Measurements from ENCODE around the gene ZNF780A. TPM values are rescaled to one million over a fixed set of nuclear protein-coding genes. Genes with fewer than 3 reads are reported as not detected.

Gene ZNF780A
- polyA plus RNA-seq, 1 donor from 2014 or later: 7.4 TPM

DNA sequence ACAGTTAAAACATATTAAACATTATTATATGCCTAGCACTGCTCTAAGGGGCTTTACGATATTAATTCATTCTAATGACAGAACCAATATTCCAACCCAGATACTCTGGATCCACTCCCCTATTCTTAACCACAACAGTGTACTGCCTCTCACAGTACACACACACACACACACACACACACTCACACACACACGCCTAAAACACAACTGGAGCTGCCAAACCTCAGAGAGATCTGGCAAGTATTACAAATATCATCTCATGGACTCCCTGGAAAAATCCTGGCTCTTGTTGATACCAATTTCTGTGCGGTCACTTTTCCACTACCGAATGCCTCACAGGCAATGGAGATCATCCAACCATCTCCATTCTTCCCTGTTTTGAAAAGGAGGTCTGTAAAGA lies 1.3 kb downstream of the ZNF780A start:
- no peak for TF ChIP-seq RAD21 (conservative IDR thresholded peaks at IDR 0.05)
- TF ChIP-seq POLR2AphosphoS5 (IDR thresholded peaks at IDR 0.05): no peak
- no peak for TF ChIP-seq EP300 (conservative IDR thresholded peaks at IDR 0.05; ENCODE audit: poor library complexity, severe bottlenecking)
- TF ChIP-seq MXI1 (conservative IDR thresholded peaks at IDR 0.05; ENCODE audit: poor library complexity, severe bottlenecking): no peak
- no peak for TF ChIP-seq EZH2 (IDR thresholded peaks at IDR 0.05; ENCODE audit: borderline replicate concordance, insufficient read depth, low read length, poor library complexity, severe bottlenecking)
- TF ChIP-seq, protein P1, sequence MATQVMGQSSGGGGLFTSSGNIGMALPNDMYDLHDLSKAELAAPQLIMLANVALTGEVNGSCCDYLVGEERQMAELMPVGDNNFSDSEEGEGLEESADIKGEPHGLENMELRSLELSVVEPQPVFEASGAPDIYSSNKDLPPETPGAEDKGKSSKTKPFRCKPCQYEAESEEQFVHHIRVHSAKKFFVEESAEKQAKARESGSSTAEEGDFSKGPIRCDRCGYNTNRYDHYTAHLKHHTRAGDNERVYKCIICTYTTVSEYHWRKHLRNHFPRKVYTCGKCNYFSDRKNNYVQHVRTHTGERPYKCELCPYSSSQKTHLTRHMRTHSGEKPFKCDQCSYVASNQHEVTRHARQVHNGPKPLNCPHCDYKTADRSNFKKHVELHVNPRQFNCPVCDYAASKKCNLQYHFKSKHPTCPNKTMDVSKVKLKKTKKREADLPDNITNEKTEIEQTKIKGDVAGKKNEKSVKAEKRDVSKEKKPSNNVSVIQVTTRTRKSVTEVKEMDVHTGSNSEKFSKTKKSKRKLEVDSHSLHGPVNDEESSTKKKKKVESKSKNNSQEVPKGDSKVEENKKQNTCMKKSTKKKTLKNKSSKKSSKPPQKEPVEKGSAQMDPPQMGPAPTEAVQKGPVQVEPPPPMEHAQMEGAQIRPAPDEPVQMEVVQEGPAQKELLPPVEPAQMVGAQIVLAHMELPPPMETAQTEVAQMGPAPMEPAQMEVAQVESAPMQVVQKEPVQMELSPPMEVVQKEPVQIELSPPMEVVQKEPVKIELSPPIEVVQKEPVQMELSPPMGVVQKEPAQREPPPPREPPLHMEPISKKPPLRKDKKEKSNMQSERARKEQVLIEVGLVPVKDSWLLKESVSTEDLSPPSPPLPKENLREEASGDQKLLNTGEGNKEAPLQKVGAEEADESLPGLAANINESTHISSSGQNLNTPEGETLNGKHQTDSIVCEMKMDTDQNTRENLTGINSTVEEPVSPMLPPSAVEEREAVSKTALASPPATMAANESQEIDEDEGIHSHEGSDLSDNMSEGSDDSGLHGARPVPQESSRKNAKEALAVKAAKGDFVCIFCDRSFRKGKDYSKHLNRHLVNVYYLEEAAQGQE (IDR thresholded peaks at IDR 0.05; ENCODE audit: borderline replicate concordance): no peak
- TF ChIP-seq CTCF (IDR thresholded peaks at IDR 0.05; ENCODE audit: poor library complexity, severe bottlenecking): no peak
- TF ChIP-seq TAF1 (IDR thresholded peaks at IDR 0.05; ENCODE audit: low read depth): no peak
- no peak for TF ChIP-seq SMC3 (conservative IDR thresholded peaks at IDR 0.05; ENCODE audit: poor library complexity)
- no peaks in the 10 kb centered on the region for H3K27me3 ChIP-seq (ENCODE audit: insufficient read depth, low read depth, low read length)
- peak overlapping the region; percentile 97 for H3K4me2 ChIP-seq (ENCODE audit: low read length)
- no peaks in the 10 kb centered on the region for H3F3A ChIP-seq (ENCODE audit: insufficient read depth, low read length, poor library complexity, severe bottlenecking)
- H3K9me2 ChIP-seq (ENCODE audit: insufficient read depth, low read length): no peaks in the 10 kb centered on the region
- H3K4me3 ChIP-seq (ENCODE audit: low read length): peak overlapping the region; percentile 84
- H2AFZ ChIP-seq (ENCODE audit: low read depth, low read length): no peak overlapping the region
- H3K36me3 ChIP-seq (ENCODE audit: insufficient read depth, low read length): no peaks in the 10 kb centered on the region
- H3K9ac ChIP-seq (ENCODE audit: low read length): peak overlapping the region; percentile 87
- peaks cover 38% of the 10 kb centered on the region for H3K79me2 ChIP-seq (replicated peaks; ENCODE audit: insufficient read depth, low read length)
- H4K20me1 ChIP-seq (ENCODE audit: insufficient read depth): no peaks in the 10 kb centered on the region
- peak overlapping the region; percentile 89 for H3K27ac ChIP-seq (ENCODE audit: low read length)
- H3K9me3 ChIP-seq (ENCODE audit: low read length): no peaks in the 10 kb centered on the region

DNA sequence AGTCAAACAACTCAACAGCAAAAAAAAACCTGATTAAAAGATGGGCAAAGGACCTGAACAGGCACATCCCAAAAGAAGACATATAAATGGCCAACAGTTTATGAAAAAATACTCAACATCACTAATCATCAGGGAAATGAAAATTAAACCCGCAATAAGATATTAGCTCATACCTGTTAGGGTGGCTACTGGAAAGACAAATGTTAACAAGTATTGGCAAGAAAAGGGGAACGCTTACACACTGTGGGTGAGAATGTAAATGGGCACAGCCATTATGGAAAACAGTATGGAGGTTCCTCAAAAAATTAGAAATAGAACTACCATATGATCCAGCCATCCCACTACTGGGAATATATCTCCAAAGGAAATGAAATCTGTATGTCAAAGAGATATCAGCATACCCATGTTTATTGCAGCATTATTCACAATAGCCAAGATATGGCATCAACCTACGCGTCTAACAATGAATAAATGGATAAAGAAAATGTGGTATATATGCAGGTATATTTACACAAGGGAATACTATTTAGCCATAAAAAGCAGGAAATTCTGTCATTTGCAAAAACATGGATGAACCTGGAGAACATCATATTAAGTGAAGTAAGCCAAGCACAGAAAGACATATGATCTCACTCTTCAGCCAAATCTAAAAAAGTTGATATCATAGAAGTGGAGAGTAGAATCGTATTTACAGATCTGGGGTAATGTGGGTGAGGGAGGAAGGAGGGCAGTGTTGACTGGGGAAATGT lies 2.3 kb downstream of the ZNF780A start:
- no peak for TF ChIP-seq MXI1 (conservative IDR thresholded peaks at IDR 0.05; ENCODE audit: poor library complexity, severe bottlenecking)
- no peak for TF ChIP-seq POLR2AphosphoS5 (IDR thresholded peaks at IDR 0.05)
- no peak for TF ChIP-seq CTCF (IDR thresholded peaks at IDR 0.05; ENCODE audit: poor library complexity, severe bottlenecking)
- TF ChIP-seq TAF1 (IDR thresholded peaks at IDR 0.05; ENCODE audit: low read depth): no peak
- no peak for TF ChIP-seq EZH2 (IDR thresholded peaks at IDR 0.05; ENCODE audit: borderline replicate concordance, insufficient read depth, low read length, poor library complexity, severe bottlenecking)
- no peak for TF ChIP-seq SMC3 (conservative IDR thresholded peaks at IDR 0.05; ENCODE audit: poor library complexity)
- TF ChIP-seq, protein P1 (IDR thresholded peaks at IDR 0.05; ENCODE audit: borderline replicate concordance): no peak
- no peak for TF ChIP-seq RAD21 (conservative IDR thresholded peaks at IDR 0.05)
- no peak for TF ChIP-seq EP300 (conservative IDR thresholded peaks at IDR 0.05; ENCODE audit: poor library complexity, severe bottlenecking)
- H3K9me3 ChIP-seq (ENCODE audit: low read length): no peaks in the 10 kb centered on the region
- no peaks in the 10 kb centered on the region for H4K20me1 ChIP-seq (ENCODE audit: insufficient read depth)
- peaks cover 38% of the 10 kb centered on the region for H3K79me2 ChIP-seq (replicated peaks; ENCODE audit: insufficient read depth, low read length)
- H3K4me3 ChIP-seq (ENCODE audit: low read length): peak overlapping the region; percentile 84
- no peaks in the 10 kb centered on the region for H3K9me2 ChIP-seq (ENCODE audit: insufficient read depth, low read length)
- H3K9ac ChIP-seq (ENCODE audit: low read length): no peak overlapping the region
- H3F3A ChIP-seq (ENCODE audit: insufficient read depth, low read length, poor library complexity, severe bottlenecking): no peaks in the 10 kb centered on the region
- H3K4me2 ChIP-seq (ENCODE audit: low read length): no peak overlapping the region
- H3K27ac ChIP-seq (ENCODE audit: low read length): no peak overlapping the region
- H3K27me3 ChIP-seq (ENCODE audit: insufficient read depth, low read depth, low read length): no peaks in the 10 kb centered on the region
- H2AFZ ChIP-seq (ENCODE audit: low read depth, low read length): no peak overlapping the region
- no peaks in the 10 kb centered on the region for H3K36me3 ChIP-seq (ENCODE audit: insufficient read depth, low read length)

Measured in neural cell (in vitro differentiated cells).